ENCODE results near the gene EXOC2.

DNA sequence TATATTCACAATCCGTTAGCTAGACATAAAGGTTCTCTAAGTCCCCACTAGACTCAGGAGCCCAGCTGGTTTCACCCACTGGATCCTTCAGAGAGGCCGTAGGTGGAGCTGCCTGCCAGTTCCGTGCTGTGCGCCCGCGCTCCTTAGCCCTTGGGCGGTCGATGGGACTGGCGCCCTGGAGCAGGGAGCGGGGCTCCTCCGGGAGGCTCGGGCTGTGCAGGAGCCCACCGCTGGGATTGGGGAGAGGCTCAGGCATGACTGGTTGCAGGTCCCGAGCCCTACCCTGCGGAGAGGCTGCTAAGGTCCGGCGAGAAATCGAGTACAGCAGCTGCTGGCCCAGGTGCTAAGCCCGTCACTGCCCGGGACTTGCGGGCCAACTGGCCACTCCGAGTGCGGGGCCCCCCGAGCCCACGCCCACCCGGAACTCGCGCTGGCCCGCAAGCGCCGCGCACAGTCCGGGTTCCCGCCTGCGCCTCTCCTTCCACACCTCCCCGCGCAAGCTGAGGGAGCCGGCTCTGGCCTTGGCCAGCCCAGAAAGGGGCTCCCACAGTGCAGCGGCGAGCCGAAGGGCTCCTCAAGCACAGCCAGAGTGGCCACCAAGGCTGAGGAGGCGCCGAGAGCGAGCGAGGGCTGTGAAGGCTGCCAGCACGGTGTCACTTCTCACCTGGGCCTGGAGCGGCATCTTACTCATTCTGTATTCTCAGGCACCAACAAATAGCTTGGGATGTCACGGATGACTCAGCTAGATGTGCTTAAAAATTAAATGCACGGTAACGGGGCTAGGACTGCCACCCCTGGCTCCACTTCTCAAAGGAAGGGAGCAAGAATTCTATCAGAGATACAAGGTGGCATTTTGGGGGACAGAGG, 257.3 kb downstream of the EXOC2 start:
- TF ChIP-seq EZH2phosphoT487 (IDR thresholded peaks at IDR 0.05; ENCODE audit: borderline replicate concordance, low read depth, low read length), result no peak
- TF ChIP-seq, protein P1, sequence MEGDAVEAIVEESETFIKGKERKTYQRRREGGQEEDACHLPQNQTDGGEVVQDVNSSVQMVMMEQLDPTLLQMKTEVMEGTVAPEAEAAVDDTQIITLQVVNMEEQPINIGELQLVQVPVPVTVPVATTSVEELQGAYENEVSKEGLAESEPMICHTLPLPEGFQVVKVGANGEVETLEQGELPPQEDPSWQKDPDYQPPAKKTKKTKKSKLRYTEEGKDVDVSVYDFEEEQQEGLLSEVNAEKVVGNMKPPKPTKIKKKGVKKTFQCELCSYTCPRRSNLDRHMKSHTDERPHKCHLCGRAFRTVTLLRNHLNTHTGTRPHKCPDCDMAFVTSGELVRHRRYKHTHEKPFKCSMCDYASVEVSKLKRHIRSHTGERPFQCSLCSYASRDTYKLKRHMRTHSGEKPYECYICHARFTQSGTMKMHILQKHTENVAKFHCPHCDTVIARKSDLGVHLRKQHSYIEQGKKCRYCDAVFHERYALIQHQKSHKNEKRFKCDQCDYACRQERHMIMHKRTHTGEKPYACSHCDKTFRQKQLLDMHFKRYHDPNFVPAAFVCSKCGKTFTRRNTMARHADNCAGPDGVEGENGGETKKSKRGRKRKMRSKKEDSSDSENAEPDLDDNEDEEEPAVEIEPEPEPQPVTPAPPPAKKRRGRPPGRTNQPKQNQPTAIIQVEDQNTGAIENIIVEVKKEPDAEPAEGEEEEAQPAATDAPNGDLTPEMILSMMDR (conservative IDR thresholded peaks at IDR 0.05; ENCODE audit: low read length), result no peak

All from OCI-LY7 (cell line).